ENCODE data around the gene NEUROD2.

NEUROD2 gene

GRCh38 chr17:39634384-39634871, 26.7 kb upstream of the NEUROD2 start:
- Mint-ChIP-seq H3K36me3 (ENCODE audit: low read depth) (no peaks in the 10 kb centered on the region), H3K27ac (no peak overlapping the region)

DNA sequence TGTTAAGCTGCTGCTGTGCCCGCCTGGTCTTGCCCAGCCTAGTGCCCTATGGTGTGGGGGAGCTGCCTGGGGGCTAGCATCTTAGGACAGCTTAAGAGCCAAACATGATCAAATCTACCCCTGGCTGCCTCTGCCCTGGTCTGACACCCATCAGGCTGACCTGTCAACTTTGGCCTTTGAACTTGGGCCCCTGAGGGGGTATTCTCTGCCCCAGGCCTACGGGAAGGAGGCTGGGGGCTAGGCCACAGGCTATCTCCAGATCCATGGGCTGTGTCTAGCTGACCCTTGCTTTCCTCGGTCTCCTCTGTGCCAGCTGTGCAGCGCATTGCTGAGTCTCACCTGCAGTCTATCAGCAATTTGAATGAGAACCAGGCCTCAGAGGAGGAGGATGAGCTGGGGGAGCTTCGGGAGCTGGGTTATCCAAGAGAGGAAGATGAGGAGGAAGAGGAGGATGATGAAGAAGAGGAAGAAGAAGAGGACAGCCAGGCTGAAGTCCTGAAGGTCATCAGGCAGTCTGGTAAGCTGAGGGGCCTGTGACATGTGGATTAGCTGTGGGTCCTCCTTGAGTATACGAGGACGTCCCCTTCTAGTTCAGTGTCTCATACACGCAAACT, 26.0 kb upstream of the NEUROD2 start:
- Mint-ChIP-seq H3K9me3 (no peaks in the 10 kb centered on the region), H3K4me1 (peaks cover 74% of the 10 kb centered on the region), H3K4me3 (no peak overlapping the region), H3K27ac (no peak overlapping the region), H3K27me3 (ENCODE audit: low read depth, poor library complexity) (peaks cover 36% of the 10 kb centered on the region), H3K36me3 (ENCODE audit: low read depth) (no peaks in the 10 kb centered on the region)
- TF ChIP-seq CTCF (IDR thresholded peaks at IDR 0.05), result no peak
- DNase-seq, result no peak

More at GRCh38 chr17:39634384-39634871, 26.7 kb upstream of the NEUROD2 start:
- DNase-seq, result no peak
- peak; percentile 80 for TF ChIP-seq CTCF (IDR thresholded peaks at IDR 0.05)
- H3K9me3 Mint-ChIP-seq, result no peaks in the 10 kb centered on the region
- H3K4me3 Mint-ChIP-seq, result no peak overlapping the region
- peaks cover 29% of the 10 kb centered on the region for H3K27me3 Mint-ChIP-seq (ENCODE audit: low read depth, poor library complexity)
- peaks cover 79% of the 10 kb centered on the region for H3K4me1 Mint-ChIP-seq

DNA sequence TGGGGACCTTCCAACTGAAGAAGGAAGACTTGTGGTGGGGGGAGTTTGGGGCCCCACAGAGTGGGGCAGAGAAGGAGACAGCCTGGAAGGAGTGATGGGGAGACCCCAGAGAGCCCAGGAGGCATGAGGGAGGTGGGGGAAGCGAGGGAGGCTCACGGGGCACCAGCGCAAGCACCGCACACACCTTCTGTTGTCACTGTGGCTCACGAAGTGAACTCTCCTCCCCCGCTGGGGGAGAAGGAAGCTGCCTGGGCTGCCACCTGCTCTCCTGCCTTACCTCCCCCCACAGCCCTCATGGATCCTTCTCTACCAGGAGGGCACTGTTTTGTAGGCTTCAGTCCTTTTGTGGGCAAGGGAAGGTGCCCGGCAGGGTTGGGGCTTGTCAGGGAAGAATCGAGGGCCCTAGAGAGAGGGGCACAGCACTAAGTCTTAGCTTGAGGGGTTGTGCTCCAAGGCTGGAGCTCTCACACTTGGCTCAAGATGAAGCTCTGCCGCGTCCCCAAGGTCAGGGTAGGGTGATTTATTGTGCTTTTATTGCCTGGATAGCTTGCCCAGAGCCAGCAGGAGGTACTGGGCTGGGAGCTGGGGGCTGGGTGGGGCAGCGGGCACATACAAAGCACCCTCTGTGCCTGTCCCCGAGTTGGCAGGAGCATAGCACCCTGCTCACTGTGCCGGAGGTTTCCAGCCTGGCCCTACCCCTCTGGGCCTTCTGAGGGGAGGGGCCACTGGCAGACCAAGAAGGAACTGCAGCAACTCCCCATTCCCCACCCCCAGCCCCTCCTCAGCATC, 24.6 kb upstream of the NEUROD2 start:
- no peak for TF ChIP-seq CTCF (IDR thresholded peaks at IDR 0.05)
- H3K4me3 Mint-ChIP-seq, result no peak overlapping the region
- H3K9me3 Mint-ChIP-seq, result no peaks in the 10 kb centered on the region
- no peak overlapping the region for H3K27ac Mint-ChIP-seq
- no peak for DNase-seq
- no peaks in the 10 kb centered on the region for H3K36me3 Mint-ChIP-seq (ENCODE audit: low read depth)
- peaks cover 70% of the 10 kb centered on the region for H3K4me1 Mint-ChIP-seq
- peaks cover 49% of the 10 kb centered on the region for H3K27me3 Mint-ChIP-seq (ENCODE audit: low read depth, poor library complexity)

DNA sequence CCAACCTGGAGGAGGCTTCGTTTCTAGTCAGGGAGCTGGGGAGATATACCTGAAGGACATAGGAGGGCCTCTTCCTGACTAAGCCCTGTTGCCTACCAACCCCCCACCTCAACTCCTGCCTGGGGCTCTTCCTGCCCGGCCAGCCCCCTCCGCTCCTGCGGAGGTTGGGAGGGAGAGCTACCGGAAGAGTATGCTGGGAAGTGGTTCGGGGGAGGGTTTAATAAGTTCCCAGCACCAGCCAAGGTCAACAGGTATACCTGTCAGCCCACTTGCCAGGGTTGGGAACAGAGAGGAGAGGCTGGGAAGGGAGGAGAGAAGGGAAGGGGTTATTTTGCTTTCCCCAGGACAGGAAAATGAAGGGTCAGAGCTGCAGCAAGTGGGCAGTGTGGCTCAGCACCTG, 23.7 kb upstream of the NEUROD2 start:
- no peaks in the 10 kb centered on the region for H3K36me3 Mint-ChIP-seq (ENCODE audit: low read depth)
- no peak overlapping the region for H3K27ac Mint-ChIP-seq
- H3K4me1 Mint-ChIP-seq, result peaks cover 69% of the 10 kb centered on the region
- H3K4me3 Mint-ChIP-seq, result peak overlapping the region; percentile 33
- no peak for TF ChIP-seq CTCF (IDR thresholded peaks at IDR 0.05)
- no peak for DNase-seq
- peaks cover 56% of the 10 kb centered on the region for H3K27me3 Mint-ChIP-seq (ENCODE audit: low read depth, poor library complexity)
- H3K9me3 Mint-ChIP-seq, result no peaks in the 10 kb centered on the region

DNA sequence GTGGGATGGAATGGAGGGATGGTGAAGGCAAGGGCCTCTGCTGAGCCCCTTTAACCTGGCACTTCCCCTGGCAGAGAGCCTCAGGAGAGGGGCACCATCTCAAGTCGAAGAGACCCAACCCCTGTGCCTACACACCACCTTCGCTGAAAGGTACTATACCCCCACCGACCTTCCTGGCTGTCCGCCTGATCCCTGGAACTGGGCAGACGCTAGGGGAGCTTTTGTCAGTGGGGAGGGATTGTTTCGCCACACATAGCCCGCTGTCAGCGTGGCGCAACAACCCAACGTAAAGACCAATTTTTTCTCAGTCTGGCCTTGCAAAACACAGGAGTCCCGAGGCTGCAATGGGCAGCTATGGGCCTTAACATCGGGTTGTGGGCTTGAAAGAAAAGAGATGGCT, 22.2 kb upstream of the NEUROD2 start:
- Mint-ChIP-seq H3K4me3 (no peak overlapping the region), H3K36me3 (ENCODE audit: low read depth) (no peaks in the 10 kb centered on the region), H3K27ac (no peak overlapping the region), H3K4me1 (peaks cover 63% of the 10 kb centered on the region), H3K27me3 (ENCODE audit: low read depth, poor library complexity) (peaks cover 71% of the 10 kb centered on the region), H3K9me3 (no peaks in the 10 kb centered on the region)
- TF ChIP-seq CTCF (IDR thresholded peaks at IDR 0.05), result no peak
- DNase-seq, result no peak

Data from nephron progenitor cell (in vitro differentiated cells).